K562 (cell line): Measurements from ENCODE around the gene DMAC1. TPM values are rescaled to one million over a fixed set of nuclear protein-coding genes. Genes with fewer than 3 reads are reported as not detected.

ENCODE experiments used
- ESRRB ChIP-seq: fragments of 250-450 bp; sonication (Bioruptor Pico); IDR thresholded peaks from 2 replicates; pipeline ENCODE4 v1.5.0; 2020; ENCODE audit warnings: mild to moderate bottlenecking, moderate library complexity, borderline replicate concordance
- GABPB1 ChIP-seq: sonication (generic); formaldehyde crosslinking; IDR thresholded peaks from 2 replicates; pipeline ENCODE4 v1.8.0; 2022; ENCODE audit warnings: mild to moderate bottlenecking, missing genetic modification reagents
- HBP1 ChIP-seq: fragments of 450-650 bp; formaldehyde crosslinking; IDR thresholded peaks from 2 replicates; pipeline ENCODE4 v1.4.0; 2022; ENCODE audit warnings: missing genetic modification characterization
- ILF3 ChIP-seq: fragments of 450-650 bp; IDR thresholded peaks from 2 replicates; pipeline ENCODE4 v1.6.1; 2018; ENCODE audit warnings: antibody characterized with exemption, mild to moderate bottlenecking, moderate library complexity, borderline replicate concordance
- JUND ChIP-seq, 2 experiments: IDR thresholded peaks; 2 replicates in 1 of 2; 3 replicates in 1 of 2; pipeline ENCODE4 v1.6.1; 2011; ENCODE audit warnings: borderline replicate concordance in 2 of 2, low read depth in 2 of 2, low read length in 2 of 2, improper control_type of control experiment in 1 of 2, missing biosample characterization in 1 of 2, missing genetic modification characterization in 1 of 2, missing genetic modification reagents in 1 of 2
- SNAPC5 ChIP-seq: fragments of 250-450 bp; sonication (Bioruptor Pico); IDR thresholded peaks from 2 replicates; pipeline ENCODE4 v1.8.0; 2021; ENCODE audit warnings: moderate library complexity, mild to moderate bottlenecking, inconsistent platforms
- SP2 ChIP-seq: IDR thresholded peaks from 2 replicates; pipeline ENCODE4 v1.6.1; 2011; ENCODE audit warnings: mild to moderate bottlenecking, low read depth, low read length, moderate library complexity; ENCODE audit not compliant: poor library complexity, severe bottlenecking; ENCODE audit errors: extremely low read depth
- SRF ChIP-seq, 2 experiments: fragments of 250-450, 450-650 bp in 1 of 2; sonication (Bioruptor Pico) in 1 of 2; sonication (generic) in 1 of 2; formaldehyde crosslinking; IDR thresholded peaks; 2 replicates each; pipeline versions ENCODE4 v1.5.0 to v1.5.1; 2020 to 2022; ENCODE audit warnings: mild to moderate bottlenecking in 1 of 2, missing genetic modification reagents in 1 of 2
- STAG1 ChIP-seq: sonication (generic); formaldehyde crosslinking; IDR thresholded peaks from 2 replicates; pipeline ENCODE4 v1.5.0; 2020; ENCODE audit warnings: missing genetic modification reagents, borderline replicate concordance
- U2AF1 ChIP-seq: fragments of 200-400 bp; formaldehyde crosslinking; optimal IDR thresholded peaks from 2 replicates; pipeline ENCODE3; 2017; ENCODE audit warnings: mild to moderate bottlenecking, low read depth, low read length, moderate library complexity
- ZBTB17 ChIP-seq: fragments of 450-650 bp; formaldehyde crosslinking; IDR thresholded peaks from 2 replicates; pipeline ENCODE4 v1.4.0; 2020; ENCODE audit warnings: mild to moderate bottlenecking
- ZBTB40 ChIP-seq, 2 experiments: fragments of 450-650 bp in 1 of 2; sonication (generic) in 1 of 2; formaldehyde crosslinking in 1 of 2; IDR thresholded peaks; 2 replicates each; pipeline versions ENCODE4 v1.7.1 to v1.9.0; 2016 to 2022; ENCODE audit warnings: inconsistent platforms in 1 of 2, mild to moderate bottlenecking in 1 of 2, missing genetic modification reagents in 1 of 2
- ZBTB7A ChIP-seq: IDR thresholded peaks from 2 replicates; pipeline ENCODE4 v1.6.1; 2011; ENCODE audit warnings: low read depth, mild to moderate bottlenecking, low read length, moderate library complexity, borderline replicate concordance; ENCODE audit not compliant: control insufficient read depth
- ZBTB8A ChIP-seq: fragments of 450-650 bp; IDR thresholded peaks from 2 replicates; pipeline ENCODE4 v1.6.1; 2018; ENCODE audit warnings: mild to moderate bottlenecking, moderate library complexity; ENCODE audit not compliant: partially characterized antibody
- ZC3H8 ChIP-seq: fragments of 450-650 bp; IDR thresholded peaks from 2 replicates; pipeline ENCODE4 v1.6.1; 2017
- ZNF263 ChIP-seq: sonication (generic); formaldehyde crosslinking; IDR thresholded peaks from 2 replicates; pipeline ENCODE4 v1.8.0; 2022; ENCODE audit warnings: mild to moderate bottlenecking, missing genetic modification reagents, borderline replicate concordance
- polyA plus RNA-seq, 8 experiments: library from polyadenylated mRNA; depleted of rRNA in 4 of 8; stranded (reverse) in 5 of 8; unstranded in 3 of 8; fragments of >200 nt; fragmentation: Nextera tagmentation in 2 of 8; fragmentation: Illumina TruSeq in 1 of 8; extraction: Ambion mirVana in 2 of 8; extraction: Trizol in 1 of 8; gene quantifications; 2 replicates each; pipeline versions ENCODE4 v1.2.1 to v1.2.3, GENCODE V29; 2011 to 2014; ENCODE audit warnings: inconsistent platforms in 1 of 8, missing spikeins in 1 of 8
- total RNA-seq, 7 experiments: library from RNA; depleted of rRNA in 6 of 7; stranded (reverse); fragments of >200 nt in 6 of 7; fragmentation: Illumina TruSeq in 2 of 7; extraction: Trizol in 2 of 7; gene quantifications; 2 replicates each; pipeline versions ENCODE4 v1.2.1 to v1.2.3, GENCODE V29; 2011 to 2021; ENCODE audit warnings: low replicate concordance in 1 of 7

The DMAC1 gene
- total and polyA plus RNA-seq, 9 of the 15 experiments (the other 6 are each of a cell fraction or from before 2014, with no cell fraction given) = 15.9 to 94.4 (median 38.4) TPM

- TF ChIP-seq ZBTB40 (IDR thresholded peaks at IDR 0.05) = peak; percentile 81
- TF ChIP-seq ZBTB40 (CRISPR knock-in tag; IDR thresholded peaks at IDR 0.05) = no peak
- TF ChIP-seq ILF3 = no peak
- no peak for TF ChIP-seq ZC3H8
- TF ChIP-seq ZBTB7A = no peak
- TF ChIP-seq ZNF263 (CRISPR knock-in tag) = no peak
- TF ChIP-seq SNAPC5 (CRISPR knock-in tag) = no peak
- TF ChIP-seq SP2 = no peak
- TF ChIP-seq SRF (CRISPR knock-in tag; IDR thresholded peaks at IDR 0.05) = no peak
- TF ChIP-seq JUND (IDR thresholded peaks at IDR 0.05; ENCODE audit: borderline replicate concordance, low read depth, low read length) = no peak
- TF ChIP-seq JUND (tag; IDR thresholded peaks at IDR 0.05; ENCODE audit: borderline replicate concordance, low read depth, low read length) = no peak
- no peak for TF ChIP-seq ZBTB8A
- no peak for TF ChIP-seq HBP1
- TF ChIP-seq U2AF1 = no peak
- TF ChIP-seq STAG1 (CRISPR knock-in tag) = no peak
- no peak for TF ChIP-seq ZBTB17
- TF ChIP-seq ESRRB (CRISPR knock-in tag) = no peak
- peak; percentile 34; the same call in 1 of the 2 replicates for TF ChIP-seq GABPB1 (CRISPR knock-in tag)
These were observed at the start of gene DMAC1 (continued) for GRCh38 chr9:7799234-7799943.
